ENCODE data around the gene GIT2. TPM values are rescaled to one million over a fixed set of nuclear protein-coding genes. Genes with fewer than 3 reads are reported as not detected.

Gene GIT2
- total and polyA plus RNA-seq, 8 donors = 6.4 to 98.6 (median 39.2) TPM

DNA sequence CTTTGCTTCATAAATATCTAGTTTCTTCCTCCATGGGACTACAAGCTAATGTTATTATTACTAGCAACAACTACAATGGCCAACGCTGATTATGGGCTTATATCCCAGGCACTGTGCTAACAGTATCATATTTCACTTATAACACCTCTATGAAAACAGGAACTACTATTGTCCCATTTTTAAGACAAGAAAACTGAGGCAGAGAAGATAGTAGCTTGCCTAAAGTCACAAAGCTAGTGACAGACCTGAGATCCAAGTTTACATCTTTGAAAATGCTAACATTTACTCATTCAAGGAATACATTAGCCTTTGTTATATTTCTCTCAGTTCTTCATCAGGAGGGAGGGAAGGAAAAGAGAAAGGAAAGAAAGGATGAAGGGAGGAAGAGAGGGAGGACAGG is 32.8 kb downstream of the GIT2 start:
- no peak for DNase-seq
- H3K27ac ChIP-seq = no peak overlapping the region
- no peaks in the 10 kb centered on the region for H3K9me3 ChIP-seq
- peaks cover 0 to 7% (median 0%) of the 10 kb centered on the region in 4 donors for H3K4me1 ChIP-seq
- no peak overlapping the region for H3K4me3 ChIP-seq
- peaks cover 30 to 100% (median 95%) of the 10 kb centered on the region in 4 donors for H3K36me3 ChIP-seq
- WGBS, 5 donors = 84 to 91% (median 88%) methylated on average over 1 of the region's 1 CpG
- no peaks in the 10 kb centered on the region for H3K27me3 ChIP-seq
- intact Hi-C loops (cut with DNase I; ENCODE audit: low total_unique reads) = no loop called here
- TF ChIP-seq POLR2AphosphoS5 (IDR thresholded peaks at IDR 0.05) = no peak
- TF ChIP-seq EP300 (IDR thresholded peaks at IDR 0.05) = no peak
- TF ChIP-seq, protein P1, sequence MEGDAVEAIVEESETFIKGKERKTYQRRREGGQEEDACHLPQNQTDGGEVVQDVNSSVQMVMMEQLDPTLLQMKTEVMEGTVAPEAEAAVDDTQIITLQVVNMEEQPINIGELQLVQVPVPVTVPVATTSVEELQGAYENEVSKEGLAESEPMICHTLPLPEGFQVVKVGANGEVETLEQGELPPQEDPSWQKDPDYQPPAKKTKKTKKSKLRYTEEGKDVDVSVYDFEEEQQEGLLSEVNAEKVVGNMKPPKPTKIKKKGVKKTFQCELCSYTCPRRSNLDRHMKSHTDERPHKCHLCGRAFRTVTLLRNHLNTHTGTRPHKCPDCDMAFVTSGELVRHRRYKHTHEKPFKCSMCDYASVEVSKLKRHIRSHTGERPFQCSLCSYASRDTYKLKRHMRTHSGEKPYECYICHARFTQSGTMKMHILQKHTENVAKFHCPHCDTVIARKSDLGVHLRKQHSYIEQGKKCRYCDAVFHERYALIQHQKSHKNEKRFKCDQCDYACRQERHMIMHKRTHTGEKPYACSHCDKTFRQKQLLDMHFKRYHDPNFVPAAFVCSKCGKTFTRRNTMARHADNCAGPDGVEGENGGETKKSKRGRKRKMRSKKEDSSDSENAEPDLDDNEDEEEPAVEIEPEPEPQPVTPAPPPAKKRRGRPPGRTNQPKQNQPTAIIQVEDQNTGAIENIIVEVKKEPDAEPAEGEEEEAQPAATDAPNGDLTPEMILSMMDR (IDR thresholded peaks at IDR 0.05) = no peak
- no peak for TF ChIP-seq POLR2A (IDR thresholded peaks at IDR 0.05)

DNA sequence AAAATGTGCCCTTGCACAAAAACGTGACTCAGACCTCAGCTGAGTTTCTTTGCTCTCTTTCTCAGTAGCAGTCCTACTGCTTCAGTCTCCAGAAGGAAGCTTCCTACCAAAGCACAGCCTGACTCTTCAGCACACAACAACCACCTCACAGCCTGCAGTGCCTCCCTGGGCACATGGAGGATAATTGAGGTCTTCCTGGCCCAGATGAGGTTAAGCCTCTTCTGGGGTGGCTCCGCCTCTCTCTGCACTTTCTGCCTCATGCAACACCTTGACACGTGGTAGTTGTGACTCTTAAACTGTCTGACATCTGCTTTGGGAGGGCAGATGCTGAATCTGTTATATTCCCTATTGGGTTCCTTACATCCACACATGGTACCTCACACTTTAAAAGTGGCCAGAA is 33.8 kb downstream of the GIT2 start:
- TF ChIP-seq EP300 (IDR thresholded peaks at IDR 0.05) = no peak
- TF ChIP-seq POLR2A (IDR thresholded peaks at IDR 0.05) = no peak
- TF ChIP-seq, protein P1 (IDR thresholded peaks at IDR 0.05) = no peak
- TF ChIP-seq POLR2AphosphoS5 (IDR thresholded peaks at IDR 0.05) = no peak
- Histone ChIP-seq H3K27ac (no peak overlapping the region), H3K4me1 (peaks cover 0 to 5% (median 0%) of the 10 kb centered on the region in 4 donors), H3K4me3 (no peak overlapping the region), H3K9me3 (no peaks in the 10 kb centered on the region), H3K27me3 (no peaks in the 10 kb centered on the region), H3K36me3 (peaks cover 31 to 100% (median 96%) of the 10 kb centered on the region in 4 donors)
- intact Hi-C loops (cut with DNase I; ENCODE audit: low total_unique reads) = no loop called here
- WGBS, 5 donors = 67 to 79% (median 72%) methylated on average over 3 of the region's 3 CpGs
- DNase-seq = no peak

DNA sequence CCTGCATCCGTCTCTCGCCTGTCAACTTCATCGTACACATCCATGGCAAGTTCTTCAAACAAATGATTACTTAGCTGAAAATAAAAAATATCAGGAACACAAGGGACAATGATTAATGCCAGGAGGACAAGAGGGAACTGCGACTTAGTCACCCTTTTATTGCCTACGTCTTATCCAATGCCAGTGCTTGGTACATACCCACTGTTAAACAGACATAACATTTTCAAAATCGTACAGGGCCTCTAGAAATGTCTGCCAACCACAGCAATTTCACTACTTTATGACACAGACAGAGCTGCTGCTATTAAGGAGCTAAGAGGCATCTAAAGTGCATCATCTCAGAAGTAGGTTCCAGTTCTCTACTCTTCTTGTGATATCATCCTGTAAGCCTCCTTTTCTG is 34.6 kb downstream of the GIT2 start:
- H3K9me3 ChIP-seq = no peaks in the 10 kb centered on the region
- intact Hi-C loops (cut with DNase I; ENCODE audit: low total_unique reads) = no loop called here
- no peak overlapping the region for H3K4me3 ChIP-seq
- no peak for DNase-seq
- H3K27ac ChIP-seq = no peak overlapping the region
- TF ChIP-seq, protein P1 (IDR thresholded peaks at IDR 0.05) = no peak
- TF ChIP-seq POLR2AphosphoS5 (IDR thresholded peaks at IDR 0.05) (no peak), EP300 (IDR thresholded peaks at IDR 0.05) (no peak), POLR2A (IDR thresholded peaks at IDR 0.05) (no peak)
- H3K36me3 ChIP-seq = peaks cover 31 to 100% (median 98%) of the 10 kb centered on the region in 4 donors
- H3K27me3 ChIP-seq = no peaks in the 10 kb centered on the region
- 66 to 75% (median 73%) methylated on average over 6 of the region's 6 CpGs for WGBS, 5 donors
- peaks cover 0 to 5% (median 0%) of the 10 kb centered on the region in 4 donors for H3K4me1 ChIP-seq

DNA sequence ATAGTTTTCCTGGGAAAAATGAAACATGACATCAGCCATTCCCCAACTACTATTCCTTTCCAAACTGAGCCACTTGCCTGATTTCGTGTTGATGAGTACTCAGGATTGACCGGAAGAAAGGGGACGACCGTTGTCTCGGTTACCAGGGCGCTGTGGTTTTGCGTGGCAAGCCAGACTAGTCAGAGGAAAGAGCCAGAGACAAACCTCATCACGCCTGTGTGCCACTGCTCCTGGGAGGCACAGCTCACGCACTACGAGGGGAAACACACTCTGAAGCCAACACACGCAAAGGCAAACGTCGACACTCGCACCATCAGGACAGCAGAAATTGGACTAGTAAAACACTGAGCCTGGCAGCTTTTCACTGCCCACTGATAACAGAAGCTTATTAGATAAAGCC is 35.0 kb downstream of the GIT2 start:
- no peak for DNase-seq
- H3K4me3 ChIP-seq = no peak overlapping the region
- peaks cover 0 to 5% (median 0%) of the 10 kb centered on the region in 4 donors for H3K4me1 ChIP-seq
- peaks cover 35 to 100% (median 98%) of the 10 kb centered on the region in 4 donors for H3K36me3 ChIP-seq
- no peaks in the 10 kb centered on the region for H3K27me3 ChIP-seq
- 64 to 82% (median 73%) methylated on average over 14 of the region's 14 CpGs for WGBS, 5 donors
- no peaks in the 10 kb centered on the region for H3K9me3 ChIP-seq
- intact Hi-C loops (cut with DNase I; ENCODE audit: low total_unique reads) = no loop called here
- TF ChIP-seq POLR2A (IDR thresholded peaks at IDR 0.05) = no peak
- no peak for TF ChIP-seq POLR2AphosphoS5 (IDR thresholded peaks at IDR 0.05)
- TF ChIP-seq, protein P1 (IDR thresholded peaks at IDR 0.05) = no peak
- TF ChIP-seq EP300 (IDR thresholded peaks at IDR 0.05) = no peak
- no peak overlapping the region for H3K27ac ChIP-seq
